Measurements from ENCODE around the gene PIGC.
"Not testable (repeated sequence)": the region's sequence is repeated elsewhere in the genome, so short reads cannot be mapped to it uniquely, and the experiment has no call there.

Gene PIGC

GRCh38 chr1:172465617-172466016 lies 21.7 kb upstream of the PIGC start:
- DNase-seq, result no peak

- peak; percentile 45 for DNase-seq
These were observed 17.0 kb upstream of the PIGC start for GRCh38 chr1:172460887-172461315.

GRCh38 chr1:172460177-172460576 lies 16.3 kb upstream of the PIGC start:
- DNase-seq, result no peak

- no peak for DNase-seq
These were observed 13.7 kb upstream of the PIGC start for GRCh38 chr1:172457479-172458130.

GRCh38 chr1:172456344-172456769 lies 12.5 kb upstream of the PIGC start:
- DNase-seq, result no peak

- no peak for DNase-seq
These were observed 11.6 kb upstream of the PIGC start for GRCh38 chr1:172455451-172455850.

GRCh38 chr1:172453607-172454006 lies 9.7 kb upstream of the PIGC start:
- DNase-seq, result no peak

GRCh38 chr1:172453153-172453545 lies 9.3 kb upstream of the PIGC start:
- DNase-seq, result no peak

GRCh38 chr1:172452536-172453152 lies 8.8 kb upstream of the PIGC start:
- peak; percentile 44 for DNase-seq

- DNase-seq, result no peak
These were observed 7.2 kb upstream of the PIGC start for GRCh38 chr1:172451002-172451443.

GRCh38 chr1:172450524-172450885 lies 6.6 kb upstream of the PIGC start:
- no peak for DNase-seq

GRCh38 chr1:172449585-172450523 lies 6.0 kb upstream of the PIGC start:
- peak; percentile 83 for DNase-seq

- no peak for DNase-seq
These were observed 5.2 kb upstream of the PIGC start for GRCh38 chr1:172448995-172449584.

- no peak for DNase-seq
These were observed 3.8 kb upstream of the PIGC start for GRCh38 chr1:172447641-172448040.

- no peak for DNase-seq
These were observed 2.7 kb upstream of the PIGC start for GRCh38 chr1:172446547-172446946.

- no peak for DNase-seq
These were observed 865 bp downstream of the PIGC start for GRCh38 chr1:172442843-172443565.

GRCh38 chr1:172442404-172442803 lies 1.5 kb downstream of the PIGC start:
- no peak for DNase-seq

- DNase-seq, result not testable (repeated sequence)
These were observed 6.7 kb downstream of the PIGC start for GRCh38 chr1:172437183-172437582.

GRCh38 chr1:172431721-172432192 lies 12.1 kb downstream of the PIGC start:
- no peak for DNase-seq

GRCh38 chr1:172431204-172431603 lies 12.7 kb downstream of the PIGC start:
- DNase-seq, result no peak

- no peak for DNase-seq
These were observed 13.8 kb downstream of the PIGC start for GRCh38 chr1:172430128-172430454.

- peak; percentile 78 for DNase-seq
These were observed 14.3 kb downstream of the PIGC start for GRCh38 chr1:172429331-172430127.
